Measurements from ENCODE around the gene IRAK3.

- TF ChIP-seq USF1 (IDR thresholded peaks at IDR 0.05): 0 out of 2 replicates have a peak, but pooled peaks have one; percentile 21
- no peak for TF ChIP-seq RAD21 (IDR thresholded peaks at IDR 0.05; ENCODE audit: low read depth)
- no peak for TF ChIP-seq EGR1 (IDR thresholded peaks at IDR 0.05)
- TF ChIP-seq CREB1 (IDR thresholded peaks at IDR 0.05; ENCODE audit: low read depth): peak; percentile 42; the same call in 1 of the 2 replicates
- TF ChIP-seq YY1 (IDR thresholded peaks at IDR 0.05; ENCODE audit: low read depth): peak; percentile 33; the same call in 1 of the 2 replicates
- TF ChIP-seq FOXM1 (IDR thresholded peaks at IDR 0.05; ENCODE audit: borderline replicate concordance, low read depth): no peak
Measured at GRCh38 chr12:66301944-66302826, 113.2 kb downstream of the IRAK3 start, which contains the start of gene HELB.
